ENCODE measurements around the gene GPHN. TPM values are rescaled to one million over a fixed set of nuclear protein-coding genes. Genes with fewer than 3 reads are reported as not detected.

GPHN gene
- total and polyA plus RNA-seq, 10 of the 15 experiments (the other 5 are each of a cell fraction or from before 2014, with no cell fraction given): 22.3 to 48.8 (median 33.1) TPM

GRCh38 chr14:66495218-66496098 lies 12.5 kb upstream of the GPHN start:
- Histone ChIP-seq H3K9ac (ENCODE audit: control insufficient read depth, insufficient read depth, low read length) (no peak overlapping the region), H3K27me3 (replicated peaks in 1 of 2; ENCODE audit: control insufficient read depth in 2 of 2, insufficient read depth in 2 of 2, low read length in 1 of 2) (no peaks in the 10 kb centered on the region), H2AFZ (ENCODE audit: control insufficient read depth, low read depth, low read length) (peak overlapping the region; percentile 45), H3K4me2 (ENCODE audit: control insufficient read depth, insufficient read depth) (no peak overlapping the region), H4K20me1 (ENCODE audit: control insufficient read depth, insufficient read depth) (no peaks in the 10 kb centered on the region), H3K79me2 (ENCODE audit: control insufficient read depth, insufficient read depth, low read length) (no peaks in the 10 kb centered on the region), H3K4me1 (ENCODE audit: control insufficient read depth, insufficient read depth, low read length) (peaks cover 3% of the 10 kb centered on the region; the same call in 1 of the 2 replicates), H3K27ac (ENCODE audit: control insufficient read depth, insufficient read depth) (no peak overlapping the region), H3K36me3 (ENCODE audit: control insufficient read depth in 2 of 2, insufficient read depth in 2 of 2, low read length in 1 of 2) (no peaks in the 10 kb centered on the region), H3K9me3 (replicated peaks; ENCODE audit: control insufficient read depth, insufficient read depth, low read length) (no peaks in the 10 kb centered on the region), H3K4me3 (no peak overlapping the region)
- POLR2A ChIA-PET: no interaction called here
- DNase-seq (ENCODE audit: low read depth, low spot score) (peak; percentile 45), FAIRE-seq (peak; percentile 73), ATAC-seq (peak; percentile 96)
- RAD21 ChIA-PET (ENCODE audit: unreplicated experiment): interaction anchor here (0.5 to 2.6 kb wide), 11 partner anchors 18 to 790 kb away, joined by 3 to 15 read pairs (median 4); no protein-coding TSS in a partner anchor
- SMC1A ChIA-PET (ENCODE audit: uncharacterized antibody, unreplicated experiment): interaction anchor here (0.6 to 4.8 kb wide), 12 partner anchors 9 to 621 kb away, joined by 3 to 30 read pairs (median 4); partner anchors contain the start of genes CCDC196 and GPHN
- intact Hi-C loops (cut with micrococcal nuclease; ENCODE audit: unreplicated experiment): loop anchor here (1.0 to 5.0 kb wide), 5 partner anchors 54 to 642 kb away; no protein-coding TSS in a partner anchor
- WGBS (ENCODE audit: insufficient coverage, insufficient replicate concordance, low lambda C conversion rate, missing lambda C conversion rate): 5% methylated on average over 4 of the region's 4 CpGs
- TF ChIP-seq, protein P1, sequence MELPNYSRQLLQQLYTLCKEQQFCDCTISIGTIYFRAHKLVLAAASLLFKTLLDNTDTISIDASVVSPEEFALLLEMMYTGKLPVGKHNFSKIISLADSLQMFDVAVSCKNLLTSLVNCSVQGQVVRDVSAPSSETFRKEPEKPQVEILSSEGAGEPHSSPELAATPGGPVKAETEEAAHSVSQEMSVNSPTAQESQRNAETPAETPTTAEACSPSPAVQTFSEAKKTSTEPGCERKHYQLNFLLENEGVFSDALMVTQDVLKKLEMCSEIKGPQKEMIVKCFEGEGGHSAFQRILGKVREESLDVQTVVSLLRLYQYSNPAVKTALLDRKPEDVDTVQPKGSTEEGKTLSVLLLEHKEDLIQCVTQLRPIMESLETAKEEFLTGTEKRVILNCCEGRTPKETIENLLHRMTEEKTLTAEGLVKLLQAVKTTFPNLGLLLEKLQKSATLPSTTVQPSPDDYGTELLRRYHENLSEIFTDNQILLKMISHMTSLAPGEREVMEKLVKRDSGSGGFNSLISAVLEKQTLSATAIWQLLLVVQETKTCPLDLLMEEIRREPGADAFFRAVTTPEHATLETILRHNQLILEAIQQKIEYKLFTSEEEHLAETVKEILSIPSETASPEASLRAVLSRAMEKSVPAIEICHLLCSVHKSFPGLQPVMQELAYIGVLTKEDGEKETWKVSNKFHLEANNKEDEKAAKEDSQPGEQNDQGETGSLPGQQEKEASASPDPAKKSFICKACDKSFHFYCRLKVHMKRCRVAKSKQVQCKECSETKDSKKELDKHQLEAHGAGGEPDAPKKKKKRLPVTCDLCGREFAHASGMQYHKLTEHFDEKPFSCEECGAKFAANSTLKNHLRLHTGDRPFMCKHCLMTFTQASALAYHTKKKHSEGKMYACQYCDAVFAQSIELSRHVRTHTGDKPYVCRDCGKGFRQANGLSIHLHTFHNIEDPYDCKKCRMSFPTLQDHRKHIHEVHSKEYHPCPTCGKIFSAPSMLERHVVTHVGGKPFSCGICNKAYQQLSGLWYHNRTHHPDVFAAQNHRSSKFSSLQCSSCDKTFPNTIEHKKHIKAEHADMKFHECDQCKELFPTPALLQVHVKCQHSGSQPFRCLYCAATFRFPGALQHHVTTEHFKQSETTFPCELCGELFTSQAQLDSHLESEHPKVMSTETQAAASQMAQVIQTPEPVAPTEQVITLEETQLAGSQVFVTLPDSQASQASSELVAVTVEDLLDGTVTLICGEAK (IDR thresholded peaks at IDR 0.05; ENCODE audit: borderline replicate concordance): no peak
- TF ChIP-seq SMC3 (IDR thresholded peaks at IDR 0.05; ENCODE audit: borderline replicate concordance, low read length) (peak; percentile 84; the same call in 1 of the 2 replicates), SRF (IDR thresholded peaks at IDR 0.05; ENCODE audit: low read depth in 2 of 2, low read length in 2 of 2) (no peak), CTCF (IDR thresholded peaks at IDR 0.05 in 2 of 3, conservative IDR thresholded peaks at IDR 0.05 in 1 of 3; ENCODE audit: control insufficient read depth in 2 of 3, extremely low read depth in 1 of 3, insufficient read depth in 1 of 3, low read depth in 3 of 3, low read length in 3 of 3) (peak; percentile 70 to 84 (median 84)), YY1 (IDR thresholded peaks at IDR 0.05; ENCODE audit: low read depth, low read length) (peak; percentile 56; the same call in 1 of the 2 replicates), LARP7 (IDR thresholded peaks at IDR 0.05) (no peak), ZNF217 (IDR thresholded peaks at IDR 0.05) (no peak), RAD21 (IDR thresholded peaks at IDR 0.05; ENCODE audit: insufficient read depth, low read depth, low read length) (peak; percentile 87), ZNF384 (IDR thresholded peaks at IDR 0.05; ENCODE audit: borderline replicate concordance, low read depth, low read length) (no peak), STAT3 (IDR thresholded peaks at IDR 0.05; ENCODE audit: low read depth, low read length) (0 out of 2 replicates have a peak, but pooled peaks have one; percentile 44)
- BruUV-seq (replicated peaks): no TSS peak
- CTCF ChIA-PET: interaction anchor here (0.5 to 5.2 kb wide), 15 partner anchors 8 to 791 kb away, joined by 3 to 27 read pairs (median 4); no protein-coding TSS in a partner anchor
- in situ Hi-C loops (cut with MboI): loop anchor here (10.0 kb wide), 1 partner anchor 619 kb away; no protein-coding TSS in a partner anchor
